ENCODE results near the gene KDM5C. TPM values are rescaled to one million over a fixed set of nuclear protein-coding genes. Genes with fewer than 3 reads are reported as not detected.

The KDM5C gene
- total and polyA plus RNA-seq, 9 of the 15 experiments (the other 6 are each of a cell fraction or from before 2014, with no cell fraction given) = 0.62 to 136 (median 52.4) TPM

DNA sequence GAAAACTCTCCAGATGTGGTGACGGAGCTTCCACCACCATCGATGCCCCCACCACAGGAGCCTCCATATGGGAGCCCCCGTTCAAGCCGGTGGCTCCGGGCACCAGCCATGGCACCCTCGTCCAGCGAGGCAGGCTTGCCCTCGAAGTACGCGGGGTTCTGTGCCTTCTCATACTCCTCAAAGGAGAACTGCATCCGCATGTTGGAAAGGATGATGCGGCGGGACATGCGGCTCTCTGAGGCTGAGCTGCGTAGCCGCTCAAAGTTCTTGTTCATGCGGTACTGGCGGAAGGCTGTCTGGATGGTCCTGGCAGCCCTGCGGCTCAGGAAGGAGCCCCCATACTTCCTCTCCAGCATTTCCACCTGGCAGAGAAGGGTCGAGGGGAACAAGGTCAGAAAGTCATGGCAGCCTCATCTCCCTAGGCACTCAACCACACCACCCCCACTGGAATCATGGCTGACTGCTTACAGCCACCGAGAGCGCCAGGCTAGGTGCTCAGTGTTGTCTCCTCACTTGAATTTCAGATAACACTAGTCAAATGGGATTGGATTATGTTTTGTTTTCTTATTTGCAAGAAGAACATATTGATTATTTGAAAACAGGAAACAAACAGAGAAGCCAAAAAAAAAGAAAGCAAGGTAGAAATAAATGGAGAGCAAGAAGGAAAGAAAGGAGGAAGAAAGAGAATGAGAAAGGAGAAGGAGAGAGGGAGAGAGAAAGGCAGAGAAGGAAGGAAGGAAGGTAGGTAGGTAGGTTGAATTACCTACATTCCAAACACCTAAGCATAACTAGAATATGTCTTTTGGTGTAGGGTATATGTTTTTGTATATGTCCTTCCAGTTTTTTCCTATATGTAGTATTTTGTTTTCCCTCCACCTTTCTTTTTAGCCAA is 29.8 kb upstream of the KDM5C start:
- 0 out of 2 replicates have a peak, but pooled peaks cover 3% of the 10 kb centered on the region for H3K9me3 ChIP-seq (replicated peaks; ENCODE audit: control insufficient read depth, insufficient read depth, low read depth, low read length)
- BruUV-seq (replicated peaks) = no TSS peak
- ChIA-PET CTCF (ENCODE audit: low intra/inter-chr PET ratio) (no interaction called here), POLR2A (interaction anchor here (0.6 to 1.4 kb wide), 5 partner anchors 14 to 168 kb away, joined by 3 to 6 read pairs (median 4); partner anchors contain the start of genes IQSEC2, KDM5C, RIBC1 and SMC1A)
- no peaks in the 10 kb centered on the region for H3K27me3 ChIP-seq (ENCODE audit: control insufficient read depth in 2 of 2, insufficient read depth in 2 of 2, low read length in 2 of 2)
- H2AFZ ChIP-seq (ENCODE audit: low read depth, low read length) = peak overlapping the region; percentile 79
- peaks cover 26 to 44% of the 10 kb centered on the region in 2 experiments; a peak in 4 of 5 replicates for H3K4me1 ChIP-seq (replicated peaks in 1 of 2; ENCODE audit: control insufficient read depth in 2 of 2, insufficient read depth in 2 of 2, low read length in 2 of 2)
- peaks cover 26% of the 10 kb centered on the region; the same call in 2 of the 3 replicates for H3K36me3 ChIP-seq (ENCODE audit: control insufficient read depth, insufficient read depth, low read length)
- peak overlapping the region; percentile 74 for H3K4me2 ChIP-seq (ENCODE audit: insufficient read depth, low read length)
- no peaks in the 10 kb centered on the region for H4K20me1 ChIP-seq (replicated peaks; ENCODE audit: control insufficient read depth, insufficient read depth, low read length)
- H3K27ac ChIP-seq (ENCODE audit: extremely low read depth, low read depth, low read length) = peak overlapping the region; percentile 85
- DNase-seq (ENCODE audit: extremely low read depth in 1 of 4, low spot score in 3 of 4) (peak in 1 of 4 experiments; percentile 46), ATAC-seq (peak; percentile 41), FAIRE-seq (no peak)
- peak overlapping the region; percentile 49 for H3K4me3 ChIP-seq
- peaks cover 51% of the 10 kb centered on the region for H3K79me2 ChIP-seq (ENCODE audit: control insufficient read depth, insufficient read depth, low read length)
- peak overlapping the region; percentile 74 to 91 for H3K9ac ChIP-seq (ENCODE audit: insufficient read depth in 1 of 2, low read depth in 2 of 2, low read length in 2 of 2)
- 38% methylated on average over 15 of the region's 22 CpGs for WGBS (ENCODE audit: insufficient coverage, low coverage, missing lambda C conversion rate)
- intact Hi-C loops (cut with micrococcal nuclease) = loop anchor here (2.0 kb wide), 1 partner anchor 26 kb away; the partner anchor contains the start of gene IQSEC2
- in situ Hi-C loops (cut with MboI) = no loop called here
- no peaks in the 10 kb centered on the region for H3K9me1 ChIP-seq (ENCODE audit: control insufficient read depth, insufficient read depth, low read length)
- 0 out of 2 replicates have a peak, but pooled peaks have one; percentile 24 for TF ChIP-seq MGA (IDR thresholded peaks at IDR 0.05)
- TF ChIP-seq, protein P1, sequence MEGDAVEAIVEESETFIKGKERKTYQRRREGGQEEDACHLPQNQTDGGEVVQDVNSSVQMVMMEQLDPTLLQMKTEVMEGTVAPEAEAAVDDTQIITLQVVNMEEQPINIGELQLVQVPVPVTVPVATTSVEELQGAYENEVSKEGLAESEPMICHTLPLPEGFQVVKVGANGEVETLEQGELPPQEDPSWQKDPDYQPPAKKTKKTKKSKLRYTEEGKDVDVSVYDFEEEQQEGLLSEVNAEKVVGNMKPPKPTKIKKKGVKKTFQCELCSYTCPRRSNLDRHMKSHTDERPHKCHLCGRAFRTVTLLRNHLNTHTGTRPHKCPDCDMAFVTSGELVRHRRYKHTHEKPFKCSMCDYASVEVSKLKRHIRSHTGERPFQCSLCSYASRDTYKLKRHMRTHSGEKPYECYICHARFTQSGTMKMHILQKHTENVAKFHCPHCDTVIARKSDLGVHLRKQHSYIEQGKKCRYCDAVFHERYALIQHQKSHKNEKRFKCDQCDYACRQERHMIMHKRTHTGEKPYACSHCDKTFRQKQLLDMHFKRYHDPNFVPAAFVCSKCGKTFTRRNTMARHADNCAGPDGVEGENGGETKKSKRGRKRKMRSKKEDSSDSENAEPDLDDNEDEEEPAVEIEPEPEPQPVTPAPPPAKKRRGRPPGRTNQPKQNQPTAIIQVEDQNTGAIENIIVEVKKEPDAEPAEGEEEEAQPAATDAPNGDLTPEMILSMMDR (IDR thresholded peaks at IDR 0.05 in 2 of 3, conservative IDR thresholded peaks at IDR 0.05 in 1 of 3; ENCODE audit: insufficient read depth in 2 of 3, low read depth in 1 of 3, low read length in 3 of 3) = no peak
